ENCODE results near the gene BTBD9. TPM values are rescaled to one million over a fixed set of nuclear protein-coding genes. Genes with fewer than 3 reads are reported as not detected.

BTBD9 gene
- total RNA-seq, 1 experiment from 2014 or later = 8.9 TPM

DNA sequence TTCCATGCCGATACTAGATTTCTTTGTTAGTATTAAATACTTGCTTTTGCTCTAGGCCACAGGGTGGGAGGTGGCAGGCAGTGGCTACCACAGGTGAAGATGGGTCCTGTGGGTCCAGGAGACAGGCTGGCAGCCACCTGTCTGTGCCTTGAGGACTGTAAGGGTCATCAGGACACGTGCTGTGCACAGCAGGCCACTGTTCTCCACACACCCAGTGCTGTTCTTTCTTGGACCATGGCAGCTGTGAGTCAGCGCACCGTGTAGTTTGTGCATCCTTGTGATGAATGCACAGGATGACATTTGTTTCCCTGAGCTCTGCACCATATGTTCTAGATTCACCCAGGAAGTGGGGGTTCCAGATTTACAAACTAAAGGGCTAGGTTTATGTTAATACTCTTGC is 503.2 kb downstream of the BTBD9 start:
- Histone ChIP-seq H3K79me1 (ENCODE audit: insufficient read depth, low read depth, low read length, poor library complexity, severe bottlenecking) (peaks cover 2% of the 10 kb centered on the region), H4K20me1 (ENCODE audit: control insufficient read depth, insufficient read depth, insufficient read length) (no peaks in the 10 kb centered on the region), H3T11ph (ENCODE audit: low read length) (no peak overlapping the region), H3K4me2 (ENCODE audit: insufficient read depth, insufficient read length, low read length) (no peak overlapping the region), H3K14ac (ENCODE audit: insufficient read depth, low read length) (no peak overlapping the region), H2AK5ac (ENCODE audit: insufficient read length, low read length) (no peak overlapping the region), H3K27me3 (ENCODE audit: insufficient read depth, low read length) (no peaks in the 10 kb centered on the region), H2BK5ac (ENCODE audit: insufficient read length, low read length) (no peak overlapping the region), H2BK20ac (ENCODE audit: low read depth, low read length, poor library complexity, severe bottlenecking) (no peak overlapping the region), H4K8ac (replicated peaks; ENCODE audit: insufficient read length, low read depth, low read length) (no peak overlapping the region), H2BK15ac (ENCODE audit: low read depth, low read length) (no peak overlapping the region), H3K9me3 (ENCODE audit: control insufficient read depth, low read depth, low read length) (no peaks in the 10 kb centered on the region), H3K9ac (ENCODE audit: extremely low read depth, insufficient read length, low read length) (no peak overlapping the region), H2AFZ (ENCODE audit: low read length) (no peak overlapping the region), H3K18ac (ENCODE audit: insufficient read length, low read depth, low read length) (no peak overlapping the region), H3K4ac (ENCODE audit: low read depth, low read length) (no peak overlapping the region), H4K91ac (ENCODE audit: insufficient read length, low read depth, low read length) (no peak overlapping the region), H2BK120ac (ENCODE audit: low read depth, low read length, poor library complexity, severe bottlenecking) (no peak overlapping the region), H3K27ac (ENCODE audit: insufficient read length, low read depth, low read length) (no peak overlapping the region), H2BK12ac (ENCODE audit: insufficient read length, low read depth, low read length) (no peak overlapping the region), H3K56ac (ENCODE audit: insufficient read length, low read depth, low read length) (no peak overlapping the region), H3K4me1 (ENCODE audit: insufficient read depth, low read length) (peaks cover 3% of the 10 kb centered on the region; the same call in 1 of the 2 replicates), H4K5ac (ENCODE audit: insufficient read length, low read depth, low read length) (no peak overlapping the region), H3K23me2 (ENCODE audit: insufficient read length, low read depth, low read length, poor library complexity, severe bottlenecking) (no peaks in the 10 kb centered on the region), H3K79me2 (ENCODE audit: insufficient read depth, low read length) (no peaks in the 10 kb centered on the region), H3K23ac (ENCODE audit: insufficient read length, low read depth, low read length) (no peak overlapping the region)
- no peak for DNase-seq
- Mint-ChIP-seq H3K27ac (peak overlapping the region in 1 of 3 experiments; percentile 77; a peak in 3 of 7 replicates), H3K9me3 (no peaks in the 10 kb centered on the region), H3K4me1 (peaks cover 43 to 46% of the 10 kb centered on the region in 2 experiments), H3K27me3 (ENCODE audit: low read depth) (no peaks in the 10 kb centered on the region), H3K4me3 (no peak overlapping the region), H3K36me3 (ENCODE audit: insufficient read depth in 1 of 3, low read depth in 3 of 3) (no peaks in the 10 kb centered on the region; a peak in 1 of 7 replicates)
- no CpG with 5 or more reads among the region's 4 CpGs for WGBS (ENCODE audit: extremely low coverage, insufficient read length, low lambda C conversion rate)
- TF ChIP-seq, protein P1, sequence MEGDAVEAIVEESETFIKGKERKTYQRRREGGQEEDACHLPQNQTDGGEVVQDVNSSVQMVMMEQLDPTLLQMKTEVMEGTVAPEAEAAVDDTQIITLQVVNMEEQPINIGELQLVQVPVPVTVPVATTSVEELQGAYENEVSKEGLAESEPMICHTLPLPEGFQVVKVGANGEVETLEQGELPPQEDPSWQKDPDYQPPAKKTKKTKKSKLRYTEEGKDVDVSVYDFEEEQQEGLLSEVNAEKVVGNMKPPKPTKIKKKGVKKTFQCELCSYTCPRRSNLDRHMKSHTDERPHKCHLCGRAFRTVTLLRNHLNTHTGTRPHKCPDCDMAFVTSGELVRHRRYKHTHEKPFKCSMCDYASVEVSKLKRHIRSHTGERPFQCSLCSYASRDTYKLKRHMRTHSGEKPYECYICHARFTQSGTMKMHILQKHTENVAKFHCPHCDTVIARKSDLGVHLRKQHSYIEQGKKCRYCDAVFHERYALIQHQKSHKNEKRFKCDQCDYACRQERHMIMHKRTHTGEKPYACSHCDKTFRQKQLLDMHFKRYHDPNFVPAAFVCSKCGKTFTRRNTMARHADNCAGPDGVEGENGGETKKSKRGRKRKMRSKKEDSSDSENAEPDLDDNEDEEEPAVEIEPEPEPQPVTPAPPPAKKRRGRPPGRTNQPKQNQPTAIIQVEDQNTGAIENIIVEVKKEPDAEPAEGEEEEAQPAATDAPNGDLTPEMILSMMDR (conservative IDR thresholded peaks at IDR 0.05) = no peak

Measured in H9 (cell line).